GM23338 (cell line): ENCODE results near the gene FAM163A. TPM values are rescaled to one million over a fixed set of nuclear protein-coding genes. Genes with fewer than 3 reads are reported as not detected.
A peak's percentile ranks its signal among the peaks of the same experiment; 100 is the strongest.

Source experiments
- ATAC-seq: fragments of 200-7000 bp; cut with Tn5 transposase; 3 replicates; pipeline ENCODE4 v1.9.1; 2020
- DNase-seq: peaks from one replicate; pipeline ENCODE4 v3.0.0-alpha.2; 2015; ENCODE audit warnings: low spot score
- H2AFZ ChIP-seq: fragments of 200-600 bp; sonication (generic); 2 replicates; pipeline ENCODE4 v1.8.0; 2016; ENCODE audit warnings: antibody characterized with exemption, mild to moderate bottlenecking, moderate library complexity
- H3F3A ChIP-seq: fragments of 200-600 bp; sonication (generic); replicated peaks from 2 replicates; pipeline ENCODE4 v1.8.0; 2017; ENCODE audit warnings: antibody characterized with exemption, mixed run types, low read depth
- H3K27ac ChIP-seq: fragments of 200-600 bp; sonication (generic); 2 replicates; pipeline ENCODE4 v1.6.1; 2016; ENCODE audit warnings: low read depth
- H3K27me3 ChIP-seq: fragments of 200-600 bp; sonication (generic); 2 replicates; pipeline ENCODE4 v1.8.0; 2016; ENCODE audit warnings: mild to moderate bottlenecking, mixed run types, moderate library complexity; ENCODE audit not compliant: insufficient read depth
- H3K36me3 ChIP-seq: fragments of 200-600 bp; sonication (generic); 2 replicates; pipeline ENCODE4 v1.8.0; 2016; ENCODE audit warnings: mild to moderate bottlenecking; ENCODE audit not compliant: insufficient read depth
- H3K4me1 ChIP-seq: fragments of 200-600 bp; sonication (generic); 2 replicates; pipeline ENCODE4 v1.8.0; 2016; ENCODE audit warnings: mild to moderate bottlenecking, moderate library complexity; ENCODE audit not compliant: insufficient read depth
- H3K4me2 ChIP-seq: fragments of 200-600 bp; sonication (generic); 2 replicates; pipeline ENCODE4 v1.7.1; 2017; ENCODE audit warnings: mixed run types
- H3K4me3 ChIP-seq: fragments of 200-600 bp; sonication (generic); 2 replicates; pipeline ENCODE4 v1.6.1; 2016; ENCODE audit warnings: mixed run types
- H3K79me2 ChIP-seq: fragments of 200-600 bp; sonication (generic); replicated peaks from 2 replicates; pipeline ENCODE4 v1.8.0; 2017; ENCODE audit warnings: mild to moderate bottlenecking; ENCODE audit not compliant: insufficient read depth
- H3K9me2 ChIP-seq: fragments of 200-600 bp; sonication (generic); 2 replicates; pipeline ENCODE4 v1.8.0; 2017; ENCODE audit not compliant: insufficient read depth
- H4K20me1 ChIP-seq: fragments of 200-600 bp; sonication (generic); replicated peaks from 2 replicates; pipeline ENCODE4 v1.8.0; 2017; ENCODE audit warnings: mild to moderate bottlenecking; ENCODE audit not compliant: insufficient read depth
- H3K27ac Mint-ChIP-seq: 2 replicates; pipeline ENCODE4 v1.8.0; 2020; ENCODE audit warnings: inconsistent platforms, mild to moderate bottlenecking, moderate library complexity, mixed read lengths
- H3K27me3 Mint-ChIP-seq: 3 replicates; pipeline ENCODE4 v1.8.0; 2022; ENCODE audit warnings: low read depth, mild to moderate bottlenecking, moderate library complexity, mixed read lengths, inconsistent platforms; ENCODE audit not compliant: insufficient read depth, poor library complexity
- H3K36me3 Mint-ChIP-seq: 3 replicates; pipeline ENCODE4 v1.8.0; 2021; ENCODE audit warnings: low read depth, mild to moderate bottlenecking, inconsistent platforms, moderate library complexity, mixed read lengths
- H3K4me1 Mint-ChIP-seq: 3 replicates; pipeline ENCODE4 v1.8.0; 2020; ENCODE audit warnings: mild to moderate bottlenecking, inconsistent platforms, mixed read lengths
- H3K4me3 Mint-ChIP-seq: 3 replicates; pipeline ENCODE4 v1.8.0; 2021; ENCODE audit warnings: moderate library complexity, mild to moderate bottlenecking, inconsistent platforms, mixed read lengths
- H3K9me3 Mint-ChIP-seq: 3 replicates; pipeline ENCODE4 v1.8.0; 2020; ENCODE audit warnings: moderate library complexity, mild to moderate bottlenecking, inconsistent platforms, mixed read lengths
- CREB1 ChIP-seq: fragments of 250-450 bp; sonication (Bioruptor Pico); IDR thresholded peaks from 2 replicates; pipeline ENCODE4 v1.5.0; 2020; ENCODE audit warnings: low read depth, mild to moderate bottlenecking, moderate library complexity
- CTCF ChIP-seq, 2 experiments: fragments of 200-600 bp in 1 of 2; sonication (generic) in 1 of 2; conservative IDR thresholded peaks; 2 replicates each; pipeline versions ENCODE4 v1.5.1 to v1.6.1; 2016 to 2017; ENCODE audit warnings: antibody characterized with exemption in 2 of 2, low read depth in 2 of 2, mild to moderate bottlenecking in 2 of 2, moderate library complexity in 1 of 2
- ETS1 ChIP-seq: IDR thresholded peaks from 2 replicates; pipeline ENCODE4 v1.6.1; 2016; ENCODE audit warnings: antibody characterized with exemption
- EZH2 ChIP-seq: fragments of 200-600 bp; sonication (generic); IDR thresholded peaks from one replicate; pipeline ENCODE4 v1.8.0; 2017; ENCODE audit warnings: antibody characterized with exemption, mild to moderate bottlenecking, low read depth; ENCODE audit not compliant: unreplicated experiment
- EZH2phosphoT487 ChIP-seq: fragments of 200-600 bp; sonication (generic); IDR thresholded peaks from one replicate; pipeline ENCODE4 v1.8.1; 2018; ENCODE audit warnings: antibody characterized with exemption; ENCODE audit not compliant: unreplicated experiment
- NANOG ChIP-seq: IDR thresholded peaks from 2 replicates; pipeline ENCODE4 v1.6.1; 2016; ENCODE audit warnings: antibody characterized with exemption, borderline replicate concordance
- POLR2AphosphoS5 ChIP-seq: IDR thresholded peaks from 2 replicates; pipeline ENCODE4 v1.6.1; 2016; ENCODE audit warnings: antibody characterized with exemption, low read depth
- REST ChIP-seq: IDR thresholded peaks from one replicate; pipeline ENCODE4 v1.6.1; 2018; ENCODE audit warnings: antibody characterized with exemption; ENCODE audit not compliant: unreplicated experiment
- STAT1 ChIP-seq: IDR thresholded peaks from one replicate; pipeline ENCODE4 v1.6.1; 2016; ENCODE audit warnings: antibody characterized with exemption; ENCODE audit not compliant: unreplicated experiment
- ZNF114 ChIP-seq: fragments of 250-450 bp; sonication (Bioruptor Pico); IDR thresholded peaks from 2 replicates; pipeline ENCODE4 v1.5.0; 2020; ENCODE audit warnings: mild to moderate bottlenecking, moderate library complexity
- ZNF462 ChIP-seq: fragments of 250-450 bp; sonication (Bioruptor Pico); IDR thresholded peaks from 2 replicates; pipeline ENCODE4 v1.5.0; 2020; ENCODE audit warnings: mild to moderate bottlenecking, moderate library complexity
- polyA plus RNA-seq: library from polyadenylated mRNA; unstranded; fragments of >200 nt; fragmentation: Nextera tagmentation; extraction: Ambion mirVana; gene quantifications from 2 replicates; pipeline ENCODE4 v1.2.1, GENCODE V29; 2016
- total RNA-seq: library from RNA; depleted of rRNA; stranded (reverse); fragments of >200 nt; shearing (Covaris generic); gene quantifications from 2 replicates; pipeline ENCODE4 v1.2.3, GENCODE V29; 2014

Gene FAM163A
- total and polyA plus RNA-seq, 2 experiments from 2014 or later = not detected

- Mint-ChIP-seq H3K27me3 (peaks cover 10% of the 10 kb centered on the region), H3K36me3 (no peaks in the 10 kb centered on the region; the same call in 2 of the 3 replicates), H3K4me1 (peaks cover 6% of the 10 kb centered on the region; the same call in 2 of the 3 replicates), H3K9me3 (peaks cover 4% of the 10 kb centered on the region; the same call in 1 of the 3 replicates), H3K27ac (no peak overlapping the region), H3K4me3 (no peak overlapping the region)
- Histone ChIP-seq H4K20me1 (no peaks in the 10 kb centered on the region), H3K79me2 (no peaks in the 10 kb centered on the region), H3K9me2 (no peaks in the 10 kb centered on the region), H3K4me2 (no peak overlapping the region), H3K4me3 (no peak overlapping the region), H3K27me3 (no peaks in the 10 kb centered on the region), H3K4me1 (no peaks in the 10 kb centered on the region), H3F3A (no peaks in the 10 kb centered on the region), H3K36me3 (no peaks in the 10 kb centered on the region), H2AFZ (peak overlapping the region; percentile 84), H3K27ac (no peak overlapping the region)
- DNase-seq (no peak), ATAC-seq (no peak)
- TF ChIP-seq ZNF114 (CRISPR knock-in tag) (no peak), POLR2AphosphoS5 (no peak), REST (no peak), STAT1 (no peak), ETS1 (no peak), CTCF (conservative IDR thresholded peaks at IDR 0.05; ENCODE audit: low read depth in 2 of 2) (no peak), EZH2phosphoT487 (no peak), CREB1 (CRISPR knock-in tag) (no peak), NANOG (no peak), ZNF462 (CRISPR knock-in tag) (no peak), EZH2 (no peak)
Observed at GRCh38 chr1:179775009-179775408, 31.9 kb downstream of the FAM163A start.
